Measurements from ENCODE around the gene NEB. TPM values are rescaled to one million over a fixed set of nuclear protein-coding genes. Genes with fewer than 3 reads are reported as not detected.

The NEB gene
- total RNA-seq (2014; rRNA removed; shearing (Covaris generic); ENCODE audit: low replicate concordance) = 0.51 TPM in 1 of 2 replicates, not detected in the other

- in situ Hi-C loops (cut with HindIII; ENCODE audit: low pct_unique_long_range_greater_than_20kb, low sequenced_read_pairs) = no loop called here
- DNase-seq (ENCODE audit: low read depth) = no peak
Observed at GRCh38 chr2:151733771-151734672, at the start of gene NEB. NEB (minus strand) TSS chr2:151734476; CDS start chr2:151733156, 1,320 bp downstream.

- no peak for DNase-seq (ENCODE audit: low read depth)
- in situ Hi-C loops (cut with HindIII; ENCODE audit: low pct_unique_long_range_greater_than_20kb, low sequenced_read_pairs) = no loop called here
Observed at GRCh38 chr2:151783133-151783520, 48.9 kb upstream of the NEB start.

- no peak for DNase-seq (ENCODE audit: low read depth)
- in situ Hi-C loops (cut with HindIII; ENCODE audit: low pct_unique_long_range_greater_than_20kb, low sequenced_read_pairs) = no loop called here
Observed at GRCh38 chr2:151782378-151783132, 48.3 kb upstream of the NEB start.

GRCh38 chr2:151781642-151782041 lies 47.4 kb upstream of the NEB start:
- in situ Hi-C loops (cut with HindIII; ENCODE audit: low pct_unique_long_range_greater_than_20kb, low sequenced_read_pairs) = no loop called here
- no peak for DNase-seq (ENCODE audit: low read depth)

GRCh38 chr2:151780938-151781337 lies 46.7 kb upstream of the NEB start:
- in situ Hi-C loops (cut with HindIII; ENCODE audit: low pct_unique_long_range_greater_than_20kb, low sequenced_read_pairs) = no loop called here
- DNase-seq (ENCODE audit: low read depth) = no peak

- in situ Hi-C loops (cut with HindIII; ENCODE audit: low pct_unique_long_range_greater_than_20kb, low sequenced_read_pairs) = no loop called here
- DNase-seq (ENCODE audit: low read depth) = no peak
Observed at GRCh38 chr2:151777935-151778334, 43.7 kb upstream of the NEB start.

GRCh38 chr2:151777487-151777886 lies 43.2 kb upstream of the NEB start:
- in situ Hi-C loops (cut with HindIII; ENCODE audit: low pct_unique_long_range_greater_than_20kb, low sequenced_read_pairs) = no loop called here
- DNase-seq (ENCODE audit: low read depth) = no peak

- in situ Hi-C loops (cut with HindIII; ENCODE audit: low pct_unique_long_range_greater_than_20kb, low sequenced_read_pairs) = no loop called here
- DNase-seq (ENCODE audit: low read depth) = no peak
Observed at GRCh38 chr2:151776367-151776766, 42.1 kb upstream of the NEB start.

- no peak for DNase-seq (ENCODE audit: low read depth)
- in situ Hi-C loops (cut with HindIII; ENCODE audit: low pct_unique_long_range_greater_than_20kb, low sequenced_read_pairs) = no loop called here
Observed at GRCh38 chr2:151775057-151775740, 40.9 kb upstream of the NEB start.

- peak; percentile 51 for DNase-seq (ENCODE audit: low read depth)
- in situ Hi-C loops (cut with HindIII; ENCODE audit: low pct_unique_long_range_greater_than_20kb, low sequenced_read_pairs) = no loop called here
Observed at GRCh38 chr2:151774506-151774905, 40.2 kb upstream of the NEB start.

GRCh38 chr2:151771599-151772358 lies 37.5 kb upstream of the NEB start:
- in situ Hi-C loops (cut with HindIII; ENCODE audit: low pct_unique_long_range_greater_than_20kb, low sequenced_read_pairs) = no loop called here
- DNase-seq (ENCODE audit: low read depth) = no peak

GRCh38 chr2:151770995-151771394 lies 36.7 kb upstream of the NEB start:
- no peak for DNase-seq (ENCODE audit: low read depth)
- in situ Hi-C loops (cut with HindIII; ENCODE audit: low pct_unique_long_range_greater_than_20kb, low sequenced_read_pairs) = no loop called here

GRCh38 chr2:151769606-151770005 lies 35.3 kb upstream of the NEB start:
- in situ Hi-C loops (cut with HindIII; ENCODE audit: low pct_unique_long_range_greater_than_20kb, low sequenced_read_pairs) = no loop called here
- no peak for DNase-seq (ENCODE audit: low read depth)

- no peak for DNase-seq (ENCODE audit: low read depth)
- in situ Hi-C loops (cut with HindIII; ENCODE audit: low pct_unique_long_range_greater_than_20kb, low sequenced_read_pairs) = no loop called here
Observed at GRCh38 chr2:151767536-151767935, 33.3 kb upstream of the NEB start.

- in situ Hi-C loops (cut with HindIII; ENCODE audit: low pct_unique_long_range_greater_than_20kb, low sequenced_read_pairs) = no loop called here
- no peak for DNase-seq (ENCODE audit: low read depth)
Observed at GRCh38 chr2:151766437-151767153, 32.3 kb upstream of the NEB start.

- in situ Hi-C loops (cut with HindIII; ENCODE audit: low pct_unique_long_range_greater_than_20kb, low sequenced_read_pairs) = no loop called here
- DNase-seq (ENCODE audit: low read depth) = no peak
Observed at GRCh38 chr2:151765760-151766410, 31.6 kb upstream of the NEB start.

GRCh38 chr2:151762694-151763093 lies 28.4 kb upstream of the NEB start:
- DNase-seq (ENCODE audit: low read depth) = no peak
- in situ Hi-C loops (cut with HindIII; ENCODE audit: low pct_unique_long_range_greater_than_20kb, low sequenced_read_pairs) = no loop called here

Data from Caki2 (cell line).